Sigmoid colon (tissue), 4 donors: ENCODE data around the gene PARD3.

Experiments used
- CTCF ChIP-seq, 4 experiments: fragments of 450-650 bp in 3 of 4; fragments of 200-600 bp in 1 of 4; IDR thresholded peaks; one replicate each; pipeline ENCODE4 v1.5.1; 2016 to 2019; ENCODE audit warnings: antibody characterized with exemption in 4 of 4, mild to moderate bottlenecking in 3 of 4, moderate library complexity in 2 of 4
- EP300 ChIP-seq, 4 donors: sonication (generic); formaldehyde crosslinking; IDR thresholded peaks; one replicate each; pipeline ENCODE4 v1.6.1; 2017; ENCODE audit warnings: antibody characterized with exemption in 4 of 4
- POLR2A ChIP-seq, 2 donors: fragments of 450-650 bp; IDR thresholded peaks; one replicate each; pipeline ENCODE4 v1.6.1; 2016; ENCODE audit warnings: antibody characterized with exemption in 2 of 2, mild to moderate bottlenecking in 2 of 2, moderate library complexity in 2 of 2
- POLR2AphosphoS5 ChIP-seq, 4 donors: sonication (generic); formaldehyde crosslinking; IDR thresholded peaks; one replicate each; pipeline ENCODE4 v1.6.1; 2017; ENCODE audit warnings: antibody characterized with exemption in 4 of 4

- no peak for TF ChIP-seq POLR2A (IDR thresholded peaks at IDR 0.05)
- TF ChIP-seq CTCF (IDR thresholded peaks at IDR 0.05), result no peak
- TF ChIP-seq POLR2AphosphoS5 (IDR thresholded peaks at IDR 0.05), result no peak
- no peak for TF ChIP-seq EP300 (IDR thresholded peaks at IDR 0.05)
Measured at GRCh38 chr10:34748767-34749166, 66.3 kb downstream of the PARD3 start.
